Upper lobe of left lung (tissue), 6 donors: ENCODE results near the gene CDK11B. TPM values are rescaled to one million over a fixed set of nuclear protein-coding genes. Genes with fewer than 3 reads are reported as not detected.
A peak's percentile ranks its signal among the peaks of the same experiment; 100 is the strongest.

Experiments used
- ATAC-seq, 2 donors: fragments of 200-7000 bp; cut with Tn5 transposase; one replicate each; pipeline ENCODE4 v1.9.1; 2022; ENCODE audit warnings: mild to moderate bottlenecking in 2 of 2, moderate library complexity in 2 of 2; ENCODE audit not compliant: low FRiP score in 2 of 2
- DNase-seq, 2 donors: peaks; one replicate each; pipeline ENCODE4 v3.0.0-alpha.2; 2019 to 2020
- H3K27ac ChIP-seq, 4 donors: fragments of 200-600 bp; sonication (generic); one replicate each; pipeline ENCODE4 v1.5.1; 2016 to 2019
- H3K27me3 ChIP-seq, 4 donors: fragments of 200-600 bp; sonication (generic); one replicate each; pipeline ENCODE4 v1.5.1; 2017 to 2019
- H3K36me3 ChIP-seq, 4 donors: fragments of 200-600 bp; sonication (generic); one replicate each; pipeline ENCODE4 v1.5.1; 2016 to 2019
- H3K4me1 ChIP-seq, 4 donors: fragments of 200-600 bp; sonication (generic); one replicate each; pipeline ENCODE4 v1.5.1; 2018 to 2019
- H3K4me3 ChIP-seq, 4 donors: fragments of 200-600 bp; sonication (generic); one replicate each; pipeline ENCODE4 v1.5.1; 2017 to 2019; ENCODE audit warnings: mild to moderate bottlenecking in 2 of 4, moderate library complexity in 1 of 4
- H3K9me3 ChIP-seq, 4 donors: fragments of 200-600 bp; sonication (generic); one replicate each; pipeline ENCODE4 v1.5.1; 2018 to 2019
- EP300 ChIP-seq, 4 donors: sonication (generic); formaldehyde crosslinking; IDR thresholded peaks; one replicate each; pipeline ENCODE4 v1.5.1; 2017; ENCODE audit warnings: antibody characterized with exemption in 4 of 4, control low read depth in 2 of 4
- POLR2A ChIP-seq, 4 donors: fragments of 450-650 bp; IDR thresholded peaks; one replicate each; pipeline ENCODE4 v1.5.1; 2016 to 2017; ENCODE audit warnings: antibody characterized with exemption in 4 of 4, mild to moderate bottlenecking in 2 of 4
- POLR2AphosphoS5 ChIP-seq, 2 donors: sonication (generic); formaldehyde crosslinking; IDR thresholded peaks; one replicate each; pipeline ENCODE4 v1.5.1; 2017; ENCODE audit warnings: antibody characterized with exemption in 2 of 2
- WGBS, 2 donors: methylation state at CpG; one replicate each; pipeline ENCODE4 v1.1.5; 2017 to 2018; 5-methylcytosine and 5-hydroxymethylcytosine counted together
- total RNA-seq, 6 donors: library from RNA; depleted of rRNA in 4 of 6; stranded (reverse); fragments of >200 nt in 4 of 6; gene quantifications; one replicate each; pipeline versions ENCODE4 v1.1.0 to v1.2.1, GENCODE V29; 2016 to 2021
- TF ChIP-seq, protein P1 (sequence below), 6 experiments: fragments of 450-650 bp in 4 of 6; fragments of 200-600 bp in 2 of 6; sonication (generic) in 2 of 6; IDR thresholded peaks; one replicate each; pipeline ENCODE4 v1.5.1; 2016 to 2019; ENCODE audit warnings: antibody characterized with exemption in 6 of 6
- donor health status: DM: no; HTN: no; CAD: no; lungs with moderate emphysema.
- donor health status: DM: no; HTN: yes; CAD: no; lungs with severe emphysema.

Gene CDK11B
- total RNA-seq, 6 donors from 2014 or later = 20.8 to 55.5 (median 24.9) TPM

DNA sequence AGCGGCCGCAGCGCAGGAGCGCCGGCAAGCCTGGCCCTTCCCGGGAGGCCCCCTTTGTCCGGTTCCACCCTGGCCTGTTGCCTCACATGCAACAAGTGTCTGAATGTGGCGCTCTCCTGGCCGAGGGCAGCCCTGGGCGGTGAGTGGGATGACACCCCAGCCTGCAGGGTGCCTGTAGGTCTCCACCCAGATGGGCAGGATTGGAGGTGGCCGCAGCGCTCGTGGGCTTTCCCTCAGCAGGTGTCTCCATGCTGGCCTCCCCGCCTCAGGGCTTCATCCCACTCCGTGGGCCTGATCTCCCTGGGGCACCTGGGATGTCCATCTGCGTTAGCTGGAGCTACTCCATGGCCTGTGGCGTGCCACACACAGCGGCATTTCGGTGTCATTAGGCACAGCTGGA is 42.0 kb downstream of the CDK11B start:
- peaks cover 24 to 50% (median 34%) of the 10 kb centered on the region in 4 donors for H3K4me1 ChIP-seq
- H3K4me3 ChIP-seq = peak overlapping the region in 3 of 4 donors; percentile 92 to 100 (median 99)
- H3K27me3 ChIP-seq = no peaks in the 10 kb centered on the region
- peak in 1 of 2 donors; percentile 84 for DNase-seq
- no peaks in the 10 kb centered on the region for H3K9me3 ChIP-seq
- TF ChIP-seq, protein P1, sequence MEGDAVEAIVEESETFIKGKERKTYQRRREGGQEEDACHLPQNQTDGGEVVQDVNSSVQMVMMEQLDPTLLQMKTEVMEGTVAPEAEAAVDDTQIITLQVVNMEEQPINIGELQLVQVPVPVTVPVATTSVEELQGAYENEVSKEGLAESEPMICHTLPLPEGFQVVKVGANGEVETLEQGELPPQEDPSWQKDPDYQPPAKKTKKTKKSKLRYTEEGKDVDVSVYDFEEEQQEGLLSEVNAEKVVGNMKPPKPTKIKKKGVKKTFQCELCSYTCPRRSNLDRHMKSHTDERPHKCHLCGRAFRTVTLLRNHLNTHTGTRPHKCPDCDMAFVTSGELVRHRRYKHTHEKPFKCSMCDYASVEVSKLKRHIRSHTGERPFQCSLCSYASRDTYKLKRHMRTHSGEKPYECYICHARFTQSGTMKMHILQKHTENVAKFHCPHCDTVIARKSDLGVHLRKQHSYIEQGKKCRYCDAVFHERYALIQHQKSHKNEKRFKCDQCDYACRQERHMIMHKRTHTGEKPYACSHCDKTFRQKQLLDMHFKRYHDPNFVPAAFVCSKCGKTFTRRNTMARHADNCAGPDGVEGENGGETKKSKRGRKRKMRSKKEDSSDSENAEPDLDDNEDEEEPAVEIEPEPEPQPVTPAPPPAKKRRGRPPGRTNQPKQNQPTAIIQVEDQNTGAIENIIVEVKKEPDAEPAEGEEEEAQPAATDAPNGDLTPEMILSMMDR (IDR thresholded peaks at IDR 0.05) = no peak
- TF ChIP-seq POLR2AphosphoS5 (IDR thresholded peaks at IDR 0.05) = no peak
- TF ChIP-seq EP300 (IDR thresholded peaks at IDR 0.05) = no peak
- TF ChIP-seq POLR2A (IDR thresholded peaks at IDR 0.05) = no peak
- ATAC-seq = no peak
- 86 to 94% methylated on average over 3 to 8 of the region's 19 CpGs for WGBS, 2 donors
- peak overlapping the region in 1 of 4 donors; percentile 100 for H3K27ac ChIP-seq
- peaks cover 0 to 14% (median 6%) of the 10 kb centered on the region in 4 donors for H3K36me3 ChIP-seq

DNA sequence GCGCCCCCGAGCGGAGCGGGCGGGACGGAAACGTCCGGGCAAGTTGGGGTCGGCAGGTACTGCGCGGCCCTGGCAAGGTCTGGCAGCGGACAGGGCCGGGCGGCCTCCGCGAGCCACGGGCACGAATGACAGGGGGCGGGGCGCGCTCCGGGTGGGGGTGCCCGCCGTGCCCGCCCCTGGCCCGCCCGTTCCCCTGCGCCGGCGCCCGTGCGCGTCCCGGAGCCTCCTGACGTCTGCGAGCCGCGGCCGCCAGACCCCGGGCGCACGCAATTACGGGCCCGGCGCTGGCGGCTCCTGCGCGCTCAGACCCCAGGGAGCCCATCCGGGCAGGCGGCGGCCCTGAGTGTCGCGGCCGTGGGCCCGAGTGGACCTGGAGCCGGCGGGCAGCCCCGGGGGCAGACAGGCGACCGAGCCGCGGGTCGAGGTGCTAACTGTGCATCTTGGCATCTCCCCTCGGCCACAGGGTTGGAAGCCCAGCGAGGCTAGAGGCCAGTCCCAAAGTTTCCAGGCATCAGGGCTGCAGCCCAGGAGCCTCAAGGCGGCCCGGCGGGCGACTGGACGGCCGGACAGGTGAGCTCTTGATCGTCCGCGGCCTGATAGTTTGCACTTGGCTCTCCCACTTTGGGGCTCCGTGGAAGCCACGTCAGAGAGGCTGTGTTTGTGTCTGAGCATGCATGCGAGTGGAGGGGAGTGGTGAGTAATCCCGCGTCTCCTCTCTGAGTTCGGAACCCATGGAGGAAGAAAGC is 42.6 kb downstream of the CDK11B start:
- peak in 1 of 2 donors; percentile 30 for ATAC-seq
- Histone ChIP-seq H3K36me3 (peaks cover 0 to 14% (median 6%) of the 10 kb centered on the region in 4 donors), H3K4me1 (peaks cover 25 to 51% (median 36%) of the 10 kb centered on the region in 4 donors), H3K27me3 (no peaks in the 10 kb centered on the region), H3K9me3 (no peaks in the 10 kb centered on the region), H3K4me3 (peak overlapping the region; percentile 59 to 100 (median 96)), H3K27ac (peak overlapping the region; percentile 99 to 100 (median 100))
- WGBS, 2 donors = 13 to 24% methylated on average over 9 to 10 of the region's 80 CpGs
- peak; percentile 60 to 94 for DNase-seq
- TF ChIP-seq EP300 (IDR thresholded peaks at IDR 0.05) = no peak
- TF ChIP-seq, protein P1 (IDR thresholded peaks at IDR 0.05) = no peak
- TF ChIP-seq POLR2A (IDR thresholded peaks at IDR 0.05) = no peak
- no peak for TF ChIP-seq POLR2AphosphoS5 (IDR thresholded peaks at IDR 0.05)

DNA sequence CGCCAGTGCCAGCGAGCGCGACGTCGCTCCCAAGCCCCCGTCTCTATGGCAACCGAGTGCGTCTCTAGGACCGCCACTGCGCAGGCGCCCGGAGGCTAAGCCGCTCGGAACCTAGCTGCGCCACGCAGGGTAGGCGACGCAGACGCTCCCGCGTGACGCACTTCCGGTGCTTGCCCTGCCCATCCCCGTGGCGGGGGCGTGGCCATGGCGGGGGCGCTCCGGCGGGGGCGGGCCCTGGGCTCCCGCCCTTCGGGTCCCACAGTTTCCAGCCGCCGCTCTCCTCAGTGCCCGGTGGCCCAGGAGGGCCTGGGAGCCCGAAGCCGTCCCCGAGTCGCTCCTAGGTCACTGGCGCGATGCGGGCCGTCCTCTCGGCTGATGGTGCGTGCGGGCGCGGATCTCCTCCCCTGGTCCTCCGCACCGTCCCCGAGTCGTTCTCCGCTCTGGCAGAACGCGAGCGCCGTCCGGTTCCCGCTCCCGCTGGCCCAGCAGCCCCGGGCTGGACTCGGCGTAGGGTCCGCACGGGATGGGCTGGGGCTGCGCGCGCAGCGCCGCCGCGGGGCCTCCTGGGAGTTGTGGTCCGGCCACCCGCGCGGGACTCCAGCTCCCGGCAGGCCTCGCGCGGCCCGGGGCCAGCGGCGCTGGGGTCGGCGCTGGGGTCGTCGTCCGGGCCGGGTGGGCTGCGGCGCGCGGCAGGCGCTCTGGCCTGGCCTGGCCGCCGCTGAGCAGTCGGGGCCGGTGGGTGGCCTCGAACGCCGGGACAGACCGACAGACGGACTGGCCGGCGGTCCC is 43.4 kb downstream of the CDK11B start, which contains the start of gene MIB2:
Gene MIB2 (plus strand): TSS at position 245 of the 789 bp plus-strand sequence. CDS start 7,953 bp downstream, outside the sequence.
- Histone ChIP-seq H3K27me3 (no peaks in the 10 kb centered on the region), H3K9me3 (no peaks in the 10 kb centered on the region), H3K27ac (peak within 1 kb of the TSS; percentile 99 to 100 (median 100)), H3K36me3 (peaks cover 0 to 14% (median 6%) of the 10 kb centered on the region in 4 donors), H3K4me1 (peaks cover 30 to 55% (median 42%) of the 10 kb centered on the region in 4 donors), H3K4me3 (peak within 1 kb of the TSS; percentile 92 to 100 (median 96))
- TF ChIP-seq, protein P1 (IDR thresholded peaks at IDR 0.05) = peak in 3 of 6 experiments; percentile 39 to 52 (median 39)
- peak; percentile 76 to 91 for TF ChIP-seq POLR2AphosphoS5 (IDR thresholded peaks at IDR 0.05)
- peak in 1 of 4 donors; percentile 64 for TF ChIP-seq EP300 (IDR thresholded peaks at IDR 0.05)
- TF ChIP-seq POLR2A (IDR thresholded peaks at IDR 0.05) = peak in 3 of 4 donors; percentile 65 to 91 (median 83)
- WGBS, 2 donors = 0% methylated on average over 24 to 45 of the region's 107 CpGs
- DNase-seq (peak; percentile 97 to 100), ATAC-seq (peak; percentile 95 to 97)

DNA sequence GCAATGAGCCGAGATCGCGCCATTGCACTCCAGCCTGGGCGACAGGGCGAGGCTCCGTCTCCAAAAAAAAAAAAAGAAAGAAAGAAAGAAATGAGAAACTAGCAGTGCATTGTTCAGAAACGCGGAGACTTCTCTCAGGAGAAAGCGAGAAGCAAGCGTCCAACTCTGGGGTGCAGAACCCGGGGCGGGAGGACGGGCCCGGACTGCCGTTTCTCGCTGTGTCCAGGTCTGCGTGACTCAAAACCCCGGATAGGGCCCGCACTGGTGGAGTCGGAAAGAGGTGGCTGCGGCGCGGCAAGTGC is 43.9 kb downstream of the CDK11B start:
- H3K27ac ChIP-seq = peak overlapping the region; percentile 99 to 100 (median 100)
- peaks cover 30 to 55% (median 47%) of the 10 kb centered on the region in 4 donors for H3K4me1 ChIP-seq
- no peak for ATAC-seq
- no peaks in the 10 kb centered on the region for H3K9me3 ChIP-seq
- WGBS, 2 donors = 1% methylated on average over 18 to 19 of the region's 23 CpGs
- peaks cover 0 to 14% (median 6%) of the 10 kb centered on the region in 4 donors for H3K36me3 ChIP-seq
- H3K4me3 ChIP-seq = peak overlapping the region; percentile 92 to 100 (median 96)
- no peaks in the 10 kb centered on the region for H3K27me3 ChIP-seq
- no peak for DNase-seq
- TF ChIP-seq POLR2AphosphoS5 (IDR thresholded peaks at IDR 0.05) (no peak), EP300 (IDR thresholded peaks at IDR 0.05) (no peak), POLR2A (IDR thresholded peaks at IDR 0.05) (no peak)
- TF ChIP-seq, protein P1 (IDR thresholded peaks at IDR 0.05) = no peak
